HG03521 (cell line): Measurements from ENCODE around the gene TERB2.
"Not testable (repeated sequence)": the region's sequence is repeated elsewhere in the genome, so short reads cannot be mapped to it uniquely, and the experiment has no call there.

Source experiments
- ATAC-seq: cut with Tn5 transposase; IDR thresholded peaks from one replicate; pipeline ENCODE4 v1.9.1; 2021; ENCODE audit warnings: mild to moderate bottlenecking, moderate library complexity; ENCODE audit not compliant: unreplicated experiment

Gene TERB2

DNA sequence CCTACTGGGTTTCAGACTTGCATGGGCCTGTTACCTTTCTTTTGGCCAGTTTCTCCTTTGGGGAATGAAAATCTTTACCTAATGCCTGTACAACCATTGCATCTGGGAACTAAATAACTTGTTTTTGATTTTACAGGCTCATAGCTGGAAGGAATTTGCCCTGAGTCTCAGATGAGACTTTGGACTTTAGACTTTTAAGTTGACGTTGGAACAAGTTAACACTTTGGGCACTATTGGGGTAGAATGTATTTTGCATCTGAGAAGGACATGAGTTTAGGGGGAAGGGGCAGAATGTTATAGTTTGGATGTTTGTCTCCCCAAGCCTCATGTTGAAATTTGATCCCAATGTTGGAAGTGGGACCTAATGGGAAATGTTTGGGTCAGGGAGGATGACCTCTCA lies 44.7 kb downstream of the TERB2 start:
- not testable (repeated sequence) for ATAC-seq

DNA sequence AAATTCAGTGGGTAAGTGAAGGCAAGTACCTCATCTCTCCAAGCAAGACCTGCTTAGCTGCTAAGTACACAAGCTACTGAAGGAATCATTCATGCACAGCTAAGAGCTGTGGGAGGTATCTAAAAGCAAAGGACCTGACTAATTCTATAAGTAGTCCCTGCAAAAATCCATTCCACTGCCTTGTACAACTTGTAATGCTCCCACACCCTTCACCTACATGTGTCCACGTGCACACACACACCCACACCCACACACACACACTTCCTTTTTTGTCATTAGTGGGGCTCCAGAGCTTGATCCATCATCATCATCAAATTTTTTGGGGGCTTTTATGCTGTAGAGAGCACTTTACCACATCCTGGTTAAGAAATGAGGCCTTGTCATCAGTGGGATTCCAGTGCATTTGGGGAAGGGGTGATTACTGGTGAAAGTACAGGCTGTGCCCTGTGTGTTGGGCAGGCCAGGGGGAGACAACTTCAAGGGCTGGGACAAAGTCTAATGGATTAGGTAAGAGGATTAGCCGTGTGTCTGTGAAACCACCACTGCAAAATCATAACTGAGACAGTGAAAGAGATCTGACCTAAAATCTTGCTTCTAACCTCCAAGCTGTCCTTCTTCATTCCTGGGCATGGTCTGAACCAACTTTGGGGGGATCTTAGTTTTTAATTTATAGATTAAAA lies 47.4 kb downstream of the TERB2 start:
- not testable (repeated sequence) for ATAC-seq

DNA sequence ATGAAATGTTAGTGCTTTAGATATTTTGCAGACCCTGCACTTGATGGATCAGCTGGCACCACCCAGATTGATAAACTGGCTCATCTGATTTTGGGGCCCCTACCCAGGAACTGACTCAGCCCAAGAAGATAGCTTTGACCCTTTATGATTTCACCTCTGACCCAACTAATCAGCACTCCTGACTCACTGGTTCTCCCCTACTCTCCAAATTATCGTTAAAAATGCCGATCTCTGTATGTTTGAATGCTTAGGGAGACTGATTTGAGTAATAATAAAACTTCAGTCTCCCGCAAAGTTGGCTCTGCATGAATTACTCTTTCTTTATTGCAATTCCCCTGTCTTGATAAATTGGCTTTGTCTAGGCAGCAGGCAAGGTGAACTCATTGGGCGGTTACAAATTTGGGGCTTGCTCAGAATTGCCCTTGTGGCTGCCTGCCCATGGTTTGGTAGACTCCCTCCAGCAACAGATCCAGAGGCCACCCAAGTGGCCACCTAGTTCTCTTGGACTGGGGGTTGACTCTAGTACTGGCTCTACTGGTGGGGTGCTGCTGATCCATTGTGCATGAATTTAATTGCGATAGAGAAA lies 48.2 kb downstream of the TERB2 start:
- not testable (repeated sequence) for ATAC-seq

DNA sequence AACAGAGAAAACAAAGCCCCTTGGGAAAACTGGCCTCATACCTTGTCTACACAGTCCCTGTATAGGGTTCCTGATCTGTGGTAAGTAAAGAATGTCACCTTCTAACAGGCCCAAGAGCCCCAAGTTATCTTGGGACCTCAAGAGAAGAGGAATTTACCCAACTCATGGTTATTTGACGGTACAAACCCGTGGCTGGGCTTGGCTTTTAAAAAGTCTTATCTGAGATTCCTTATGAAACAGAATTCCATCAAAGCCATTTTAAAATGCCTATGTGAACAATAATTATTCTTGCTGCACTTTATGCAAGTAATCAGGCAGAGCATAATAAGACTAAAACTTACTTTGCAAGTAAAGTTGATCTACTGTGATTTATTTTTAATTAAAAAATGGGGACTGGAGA lies 52.6 kb downstream of the TERB2 start:
- ATAC-seq, result no peak

DNA sequence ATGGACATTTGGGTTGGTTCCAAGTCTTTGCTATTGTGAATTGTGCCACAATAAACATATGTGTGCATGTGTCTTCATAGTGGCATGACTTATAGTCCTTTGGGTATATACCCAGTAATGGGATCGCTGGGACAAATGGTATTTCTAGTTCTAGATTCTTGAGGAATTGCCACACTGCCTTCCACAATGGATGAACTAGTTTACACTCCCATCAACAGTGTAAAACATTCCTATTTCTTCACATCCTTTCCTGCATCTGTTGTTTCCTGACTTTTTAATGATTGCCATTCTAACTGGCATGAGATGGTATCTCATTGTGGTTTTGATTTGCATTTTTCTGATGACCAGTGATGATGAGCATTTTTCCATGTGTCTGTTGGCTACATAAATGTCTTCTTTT lies 58.6 kb downstream of the TERB2 start:
- not testable (repeated sequence) for ATAC-seq

DNA sequence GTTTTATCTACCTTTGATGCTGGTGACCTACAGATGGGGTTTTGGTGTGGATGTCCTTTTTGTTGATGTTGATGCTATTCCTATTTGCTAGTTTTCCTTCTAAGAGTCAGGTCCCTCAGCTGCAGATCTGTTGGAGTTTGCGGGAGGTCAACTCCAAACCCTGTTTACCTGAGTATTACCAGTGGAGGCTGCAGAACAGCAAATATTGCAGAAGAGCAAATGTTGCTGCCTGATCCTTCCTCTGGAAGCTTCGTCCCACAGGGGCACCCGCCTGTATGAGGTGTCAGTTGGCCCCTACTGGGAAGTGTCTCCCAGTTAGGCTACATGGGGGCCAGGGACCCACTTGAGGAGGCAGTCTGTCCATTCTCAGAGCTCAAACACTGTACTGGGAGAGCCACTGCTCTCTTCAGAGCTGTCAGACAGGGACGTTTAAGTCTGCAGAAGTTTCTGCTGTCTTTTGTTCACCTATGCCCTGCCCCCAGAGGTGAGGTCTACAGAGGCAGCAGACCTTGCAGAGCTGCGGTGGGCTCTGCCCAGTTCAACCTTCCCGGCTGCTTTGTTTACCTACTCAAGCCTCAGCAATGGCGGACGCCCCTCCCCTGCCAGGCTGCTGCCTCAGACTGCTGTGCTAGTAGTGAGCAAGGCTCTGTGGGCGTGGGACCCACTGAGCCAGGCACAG lies 63.9 kb downstream of the TERB2 start:
- ATAC-seq, result not testable (repeated sequence)

DNA sequence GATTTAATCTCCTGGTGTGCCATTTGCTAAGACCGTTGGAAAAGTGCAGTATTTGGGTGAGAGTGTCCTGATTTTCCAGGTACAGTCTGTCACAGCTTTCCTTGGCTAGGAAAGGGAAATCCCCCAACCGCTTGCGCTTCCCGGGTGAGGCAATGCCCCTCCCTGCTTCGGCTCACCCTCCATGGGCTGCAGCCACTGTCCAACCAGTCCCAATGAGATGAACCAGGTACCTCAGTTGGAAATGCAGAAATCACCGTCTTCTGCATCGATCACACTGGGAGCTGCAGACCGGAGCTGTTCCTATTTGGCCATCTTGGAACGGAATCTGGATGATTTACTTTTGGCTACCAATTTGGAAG lies 64.4 kb downstream of the TERB2 start:
- ATAC-seq, result not testable (repeated sequence)

DNA sequence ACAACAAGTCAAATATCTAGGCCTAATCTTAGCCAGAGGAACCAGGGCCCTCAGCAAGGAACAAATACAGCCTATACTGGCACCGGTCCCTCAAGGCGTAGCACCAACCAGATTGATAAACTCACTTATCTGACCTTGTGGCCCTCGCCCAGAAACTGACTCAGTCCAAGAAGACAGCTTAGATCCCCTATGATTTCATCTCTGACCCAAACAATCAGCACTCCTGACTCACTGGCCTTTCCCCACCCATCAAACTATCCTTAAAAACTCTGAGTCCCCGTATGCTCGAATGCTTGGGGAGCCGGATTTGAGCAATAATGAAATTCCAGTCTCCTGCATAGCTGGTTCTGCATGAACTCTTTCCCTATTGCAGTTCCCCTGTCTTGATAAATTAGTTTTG lies 64.9 kb downstream of the TERB2 start:
- no peak for ATAC-seq

DNA sequence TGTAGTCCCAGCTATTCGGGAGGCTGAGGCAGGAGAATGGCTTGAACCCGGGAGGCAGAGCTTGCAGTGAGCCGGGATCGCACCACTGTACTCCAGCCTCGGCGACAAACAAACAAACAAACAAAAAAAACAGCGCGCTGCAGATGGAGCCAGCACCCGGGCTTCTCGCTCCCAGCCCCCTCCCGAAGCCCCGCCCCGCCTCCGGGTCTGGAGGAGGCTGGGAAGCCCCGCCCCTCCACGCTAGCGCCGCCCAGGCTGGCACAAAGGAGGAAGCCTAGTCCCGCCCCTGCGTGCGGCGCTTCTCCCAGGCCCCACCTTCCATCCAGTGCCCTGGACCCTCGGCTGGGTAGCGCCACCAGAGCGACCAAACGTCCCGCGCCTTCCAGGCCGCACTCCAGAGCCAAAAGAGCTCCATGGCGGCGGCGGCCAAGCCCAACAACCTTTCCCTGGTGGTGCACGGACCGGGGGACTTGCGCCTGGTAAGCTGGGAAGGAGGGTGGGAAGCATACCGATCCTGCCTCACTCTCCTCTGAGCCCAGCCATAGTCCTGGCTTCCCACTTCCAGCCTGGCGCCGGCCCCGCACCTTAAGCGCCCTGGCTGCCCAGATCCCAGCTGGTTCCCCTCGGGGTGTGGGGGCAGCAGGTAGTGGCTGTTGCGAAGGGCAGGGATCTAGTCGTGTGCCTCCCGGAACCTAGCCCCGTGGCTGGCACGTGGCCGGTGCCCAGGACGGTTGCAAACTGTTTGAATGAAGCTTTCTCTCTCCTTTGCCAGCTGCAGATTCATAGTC lies 66.6 kb downstream of the TERB2 start, which contains the start of gene SORD:
Gene SORD, plus strand, starts transcription at position 325 of the 788 bp plus-strand sequence. Its CDS starts 89 bp downstream, at position 414.
- ATAC-seq, result peak; percentile 86

DNA sequence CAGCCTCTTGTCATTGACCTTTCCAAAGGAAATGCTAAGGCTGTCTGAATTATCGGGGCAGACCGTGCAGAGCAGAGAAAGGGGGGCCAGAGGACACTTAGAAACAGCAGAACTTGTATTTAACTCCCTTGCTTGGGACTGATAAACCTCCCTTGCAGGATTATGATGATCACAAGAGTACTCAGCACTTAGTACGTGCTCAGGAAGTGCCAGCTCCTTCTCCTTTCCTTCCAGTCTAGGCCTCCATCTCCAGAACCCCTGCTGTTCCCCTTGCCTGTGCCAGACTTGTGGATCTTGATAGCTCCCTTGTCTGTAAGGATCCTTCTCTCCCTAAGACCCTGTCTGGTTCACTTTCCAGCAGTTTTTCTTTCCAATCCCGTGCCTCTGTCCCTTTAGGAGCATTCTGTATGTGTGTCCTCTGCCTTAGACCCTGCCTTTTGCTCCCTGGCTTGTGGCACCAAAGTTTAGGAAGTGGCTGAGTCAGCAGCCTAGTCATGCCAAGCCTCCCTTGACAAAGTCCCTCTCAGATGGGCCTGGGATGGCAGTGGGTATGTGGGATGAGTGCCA lies 67.3 kb downstream of the TERB2 start:
- no peak for ATAC-seq

DNA sequence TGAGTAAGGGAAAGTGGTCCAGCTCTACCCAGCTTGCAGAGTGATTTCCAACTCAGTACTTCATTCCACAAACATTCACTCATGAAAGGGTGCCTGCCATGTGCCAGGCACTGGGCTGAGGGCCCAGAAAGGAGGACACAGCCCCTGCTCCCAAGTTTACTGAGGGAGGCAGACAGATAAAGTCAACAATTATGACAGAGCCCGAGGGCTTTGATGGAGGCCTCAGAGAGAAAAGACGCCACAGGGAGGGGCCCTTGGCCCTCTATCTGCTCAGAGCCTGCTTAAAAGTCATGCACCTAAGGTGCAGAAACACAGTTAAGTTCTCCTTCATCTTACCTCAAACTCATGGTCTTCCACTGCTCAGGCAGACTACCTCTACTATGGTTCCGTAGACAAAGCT lies 68.2 kb downstream of the TERB2 start:
- not testable (repeated sequence) for ATAC-seq

DNA sequence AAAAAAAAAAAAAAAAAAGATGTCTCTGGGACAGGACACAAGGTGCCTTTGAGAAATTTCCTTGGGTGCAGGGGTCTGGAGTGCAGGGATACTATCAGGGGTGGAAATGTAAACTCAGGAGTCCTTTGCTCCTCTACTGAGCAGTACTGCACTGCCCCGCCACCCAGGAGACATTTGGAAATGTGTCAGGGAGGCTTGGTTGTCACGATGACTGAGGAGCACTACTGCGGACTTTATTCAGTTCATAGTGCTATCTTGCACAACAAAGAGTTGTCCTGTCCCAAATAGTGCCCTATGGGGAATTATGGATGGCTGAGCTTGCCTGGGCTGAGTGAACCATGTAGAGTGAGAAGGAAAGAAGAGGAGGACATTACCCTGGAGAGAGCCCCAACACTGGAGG lies 69.1 kb downstream of the TERB2 start:
- ATAC-seq, result not testable (repeated sequence)

DNA sequence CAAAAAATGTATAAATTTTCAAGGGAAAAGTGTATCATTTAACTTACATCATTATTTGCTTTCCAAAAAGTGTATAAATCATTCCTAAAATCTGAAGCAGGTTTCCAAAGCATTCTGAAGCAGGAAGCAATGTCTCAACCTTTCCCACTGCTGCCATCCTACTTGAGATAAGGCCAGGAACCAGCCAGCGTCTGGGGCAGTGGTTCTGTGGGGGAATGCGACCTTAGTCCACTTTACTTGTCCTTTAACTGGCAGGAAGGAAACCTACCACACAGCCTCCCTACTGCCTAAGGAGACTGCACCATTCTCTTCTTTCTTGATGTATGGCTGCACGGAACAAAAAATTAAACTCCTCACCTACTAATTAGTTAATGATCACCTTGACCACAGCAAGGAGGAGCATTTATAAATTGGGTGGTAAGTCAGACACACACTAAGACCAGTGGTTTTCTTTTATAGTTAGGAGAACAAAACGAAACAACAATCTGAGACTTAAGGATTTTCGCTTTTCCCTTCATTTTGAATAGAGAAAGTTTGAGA lies 70.2 kb downstream of the TERB2 start:
- no peak for ATAC-seq

DNA sequence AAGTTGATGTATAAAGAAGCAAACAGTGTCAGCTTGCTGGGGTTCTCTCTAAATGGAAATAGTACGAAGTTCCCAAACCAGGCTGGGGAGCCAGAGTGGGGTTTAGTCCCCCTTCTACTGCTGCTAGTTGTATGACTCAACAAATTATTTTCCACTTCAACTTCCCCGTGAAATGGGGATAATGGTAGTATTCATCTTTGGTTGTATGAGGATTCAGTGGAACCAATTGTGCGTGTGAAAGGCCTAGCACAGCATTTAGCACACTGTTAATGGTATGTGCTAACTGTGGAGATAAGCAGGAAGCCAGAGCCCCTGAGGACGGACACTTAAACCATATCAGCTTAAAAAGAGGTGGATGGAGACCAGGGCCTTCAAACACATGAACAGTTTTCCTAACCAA lies 70.7 kb downstream of the TERB2 start:
- ATAC-seq, result no peak
